Stimulated activated CD4-positive, alpha-beta T cell treated with anti-CD3 and anti-CD28 coated beads, TNF-alpha, amount 100 ng/mL, for 48 hours (primary cell): ENCODE measurements around the gene RSRC1.
"Not testable (repeated sequence)": the region's sequence is repeated elsewhere in the genome, so short reads cannot be mapped to it uniquely, and the experiment has no call there.

Experiments
- DNase-seq, 3 donors: peaks; one replicate each; pipeline ENCODE4 v3.0.0-alpha.2; 2020; ENCODE audit warnings: low read depth in 3 of 3

The RSRC1 gene

GRCh38 chr3:158109804-158110657 lies at the start of gene RSRC1:
Gene RSRC1 (plus strand): TSS chr3:158110089. CDS start chr3:158122105, 12,016 bp downstream.
- peak; percentile 61 to 67 (median 67) for DNase-seq

- DNase-seq, result not testable (repeated sequence)
Measured at GRCh38 chr3:158065574-158065973, 44.3 kb upstream of the RSRC1 start.

GRCh38 chr3:158072790-158073189 lies 37.1 kb upstream of the RSRC1 start:
- DNase-seq, result no peak

- no peak for DNase-seq
Measured at GRCh38 chr3:158074591-158074990, 35.3 kb upstream of the RSRC1 start.

- no peak for DNase-seq
Measured at GRCh38 chr3:158079599-158079998, 30.3 kb upstream of the RSRC1 start.

- DNase-seq, result no peak
Measured at GRCh38 chr3:158084651-158085050, 25.2 kb upstream of the RSRC1 start.

- DNase-seq, result no peak
Measured at GRCh38 chr3:158085358-158085757, 24.5 kb upstream of the RSRC1 start.

GRCh38 chr3:158085931-158086330 lies 24.0 kb upstream of the RSRC1 start:
- DNase-seq, result no peak

GRCh38 chr3:158086361-158086760 lies 23.5 kb upstream of the RSRC1 start:
- no peak for DNase-seq

GRCh38 chr3:158086776-158087175 lies 23.1 kb upstream of the RSRC1 start:
- DNase-seq, result no peak

GRCh38 chr3:158091531-158091930 lies 18.4 kb upstream of the RSRC1 start:
- DNase-seq, result no peak

- no peak for DNase-seq
Measured at GRCh38 chr3:158093526-158093925, 16.4 kb upstream of the RSRC1 start.

GRCh38 chr3:158094235-158095110 lies 15.4 kb upstream of the RSRC1 start:
- no peak for DNase-seq

- no peak for DNase-seq
Measured at GRCh38 chr3:158095111-158095813, 14.6 kb upstream of the RSRC1 start.

GRCh38 chr3:158095814-158096704 lies 13.8 kb upstream of the RSRC1 start:
- no peak for DNase-seq

- DNase-seq, result no peak
Measured at GRCh38 chr3:158097081-158097592, 12.8 kb upstream of the RSRC1 start.

- peak in 2 of 3 donors; percentile 41 to 64 for DNase-seq
Measured at GRCh38 chr3:158097593-158098308, 12.1 kb upstream of the RSRC1 start.

- DNase-seq, result no peak
Measured at GRCh38 chr3:158098309-158098639, 11.6 kb upstream of the RSRC1 start.

GRCh38 chr3:158098834-158099424 lies 11.0 kb upstream of the RSRC1 start:
- DNase-seq, result no peak

GRCh38 chr3:158100681-158101080 lies 9.2 kb upstream of the RSRC1 start:
- no peak for DNase-seq
